GM19467 (cell line): Measurements from ENCODE around the gene PHB1.

ENCODE experiments used
- ATAC-seq: cut with Tn5 transposase; IDR thresholded peaks from one replicate; pipeline ENCODE4 v1.9.1; 2021; ENCODE audit warnings: mild to moderate bottlenecking, moderate library complexity; ENCODE audit not compliant: unreplicated experiment

Gene PHB1

DNA sequence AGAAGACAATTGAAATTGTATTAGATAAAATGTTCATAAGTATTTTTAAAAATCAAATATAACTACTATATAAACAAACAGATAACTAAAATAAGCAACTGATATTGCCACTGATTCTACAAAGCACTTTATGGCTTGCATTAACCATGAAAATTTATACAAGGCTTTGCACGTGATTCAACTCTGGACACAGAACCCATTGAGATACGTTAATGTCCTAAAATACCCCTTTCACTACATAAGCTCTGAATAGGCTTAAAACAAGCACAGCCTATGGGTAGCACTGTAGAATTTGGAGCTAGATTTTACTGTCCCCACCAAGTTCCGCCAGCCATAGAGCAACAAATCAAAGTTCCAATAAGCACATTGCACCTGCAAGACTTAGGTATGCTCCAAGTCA lies 57.2 kb downstream of the PHB1 start:
- ATAC-seq: no peak

DNA sequence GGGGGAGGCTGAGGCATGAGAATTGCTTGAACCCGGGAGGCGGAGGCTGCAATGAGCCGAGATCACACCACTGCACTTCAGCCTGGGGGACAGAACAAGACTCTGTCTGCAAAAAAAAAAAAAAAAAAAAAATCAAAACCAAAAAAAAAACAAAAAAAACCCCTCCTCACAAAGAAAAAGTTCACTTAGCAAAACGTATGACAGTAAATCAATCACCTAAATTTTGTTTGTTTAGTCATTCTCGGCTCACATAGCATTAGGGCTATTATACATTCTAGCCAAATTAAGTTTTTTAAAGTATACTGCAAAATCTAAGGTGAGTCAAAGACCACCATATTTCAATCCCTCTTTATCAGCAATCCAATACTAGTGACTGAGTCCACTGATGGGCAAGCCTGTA lies 58.4 kb downstream of the PHB1 start:
- no peak for ATAC-seq
